Measurements from ENCODE around the gene PLXND1.
"Not testable (repeated sequence)": the region's sequence is repeated elsewhere in the genome, so short reads cannot be mapped to it uniquely, and the experiment has no call there.

PLXND1 gene

GRCh38 chr3:129613367-129613740 lies 6.9 kb upstream of the PLXND1 start:
- no peak for DNase-seq

- no peak for DNase-seq
These were observed 6.3 kb upstream of the PLXND1 start for GRCh38 chr3:129612534-129613366.

GRCh38 chr3:129611812-129612533 lies 5.5 kb upstream of the PLXND1 start:
- DNase-seq: no peak

- DNase-seq: no peak
These were observed 4.9 kb upstream of the PLXND1 start for GRCh38 chr3:129611446-129611800.

GRCh38 chr3:129610794-129611445 lies 4.4 kb upstream of the PLXND1 start:
- not testable (repeated sequence) for DNase-seq

GRCh38 chr3:129610276-129610675 lies 3.8 kb upstream of the PLXND1 start:
- no peak for DNase-seq

GRCh38 chr3:129609591-129610182 lies 3.2 kb upstream of the PLXND1 start:
- DNase-seq: no peak

- no peak for DNase-seq
These were observed 2.6 kb upstream of the PLXND1 start for GRCh38 chr3:129608936-129609590.

GRCh38 chr3:129608087-129608935 lies 1.8 kb upstream of the PLXND1 start:
- peak; percentile 25 for DNase-seq

GRCh38 chr3:129607391-129608068 lies 1.1 kb upstream of the PLXND1 start:
- DNase-seq: no peak

GRCh38 chr3:129605922-129606635 lies 397 bp downstream of the PLXND1 start:
- DNase-seq: no peak

- peak; percentile 46 for DNase-seq
These were observed 1.1 kb downstream of the PLXND1 start for GRCh38 chr3:129605203-129605921.

- no peak for DNase-seq
These were observed 1.7 kb downstream of the PLXND1 start for GRCh38 chr3:129604767-129605166.

GRCh38 chr3:129603991-129604749 lies 2.3 kb downstream of the PLXND1 start:
- no peak for DNase-seq

GRCh38 chr3:129603561-129603942 lies 2.9 kb downstream of the PLXND1 start:
- DNase-seq: no peak

GRCh38 chr3:129602730-129603560 lies 3.5 kb downstream of the PLXND1 start:
- DNase-seq: no peak

- no peak for DNase-seq
These were observed 4.2 kb downstream of the PLXND1 start for GRCh38 chr3:129602309-129602708.

- DNase-seq: no peak
These were observed 4.8 kb downstream of the PLXND1 start for GRCh38 chr3:129601713-129602112.

All from midbrain (tissue), 1 donor.